Peyer's patch (tissue), 4 donors: ENCODE measurements around the gene LGI1. TPM values are rescaled to one million over a fixed set of nuclear protein-coding genes. Genes with fewer than 3 reads are reported as not detected.

Experiments
- DNase-seq, 3 donors: peaks; one replicate each; pipeline ENCODE4 v3.0.0-alpha.2; 2017 to 2019
- H3K27ac ChIP-seq, 4 donors: fragments of 200-600 bp; sonication (generic); one replicate each; pipeline ENCODE4 v1.5.1; 2016 to 2019
- H3K27me3 ChIP-seq, 2 donors: fragments of 200-600 bp; sonication (generic); one replicate each; pipeline ENCODE4 v1.5.1; 2019
- H3K36me3 ChIP-seq, 3 donors: fragments of 200-600 bp; sonication (generic); one replicate each; pipeline ENCODE4 v1.5.1; 2016 to 2019
- H3K4me1 ChIP-seq, 4 donors: fragments of 200-600 bp; sonication (generic); one replicate each; pipeline ENCODE4 v1.5.1; 2016 to 2019
- H3K4me3 ChIP-seq, 4 donors: fragments of 200-600 bp; sonication (generic); 1 replicate in 3 of 4; 2 replicates in 1 of 4; pipeline ENCODE4 v1.5.1; 2016 to 2019; ENCODE audit warnings: mild to moderate bottlenecking in 1 of 4
- H3K9me3 ChIP-seq, 4 donors: fragments of 200-600 bp; sonication (generic); one replicate each; pipeline ENCODE4 v1.5.1; 2016 to 2019; ENCODE audit warnings: mild to moderate bottlenecking in 1 of 4
- CTCF ChIP-seq, 6 experiments: fragments of 450-650 bp in 4 of 6; fragments of 200-600 bp in 2 of 6; sonication (generic) in 1 of 6; IDR thresholded peaks; one replicate each; pipeline ENCODE4 v1.5.1; 2017 to 2019; ENCODE audit warnings: antibody characterized with exemption in 6 of 6, mild to moderate bottlenecking in 3 of 6, moderate library complexity in 1 of 6
- POLR2A ChIP-seq, 2 donors: fragments of 450-650 bp; IDR thresholded peaks; one replicate each; pipeline ENCODE4 v1.5.1; 2017; ENCODE audit warnings: antibody characterized with exemption in 2 of 2, mild to moderate bottlenecking in 2 of 2, moderate library complexity in 2 of 2
- total RNA-seq, 4 donors: library from RNA; depleted of rRNA; stranded (reverse); fragments of >200 nt; gene quantifications; one replicate each; pipeline ENCODE4 v1.1.0, GENCODE V29; 2016

Gene LGI1
- total RNA-seq, 4 donors from 2014 or later: 1.1 to 1.9 TPM; not detected in 2

GRCh38 chr10:93784059-93784458 is 26.3 kb downstream of the LGI1 start:
- no peaks in the 10 kb centered on the region for H3K27me3 ChIP-seq
- no peak for DNase-seq
- TF ChIP-seq POLR2A (IDR thresholded peaks at IDR 0.05) (no peak), CTCF (IDR thresholded peaks at IDR 0.05) (no peak)

GRCh38 chr10:93788413-93789208 is 30.9 kb downstream of the LGI1 start:
- H3K9me3 ChIP-seq: no peaks in the 10 kb centered on the region
- H3K36me3 ChIP-seq: no peaks in the 10 kb centered on the region
- H3K4me3 ChIP-seq: no peak overlapping the region
- DNase-seq: no peak
- H3K4me1 ChIP-seq: no peaks in the 10 kb centered on the region
- no peaks in the 10 kb centered on the region for H3K27me3 ChIP-seq
- H3K27ac ChIP-seq: no peak overlapping the region
- TF ChIP-seq POLR2A (IDR thresholded peaks at IDR 0.05) (no peak), CTCF (IDR thresholded peaks at IDR 0.05) (no peak)

More at GRCh38 chr10:93784059-93784458, 26.3 kb downstream of the LGI1 start:
- Histone ChIP-seq H3K4me1 (no peaks in the 10 kb centered on the region), H3K27ac (no peak overlapping the region), H3K9me3 (no peaks in the 10 kb centered on the region), H3K4me3 (no peak overlapping the region), H3K36me3 (no peaks in the 10 kb centered on the region)

- no peaks in the 10 kb centered on the region for H3K27me3 ChIP-seq
- H3K9me3 ChIP-seq: no peaks in the 10 kb centered on the region
- no peaks in the 10 kb centered on the region for H3K4me1 ChIP-seq
- H3K36me3 ChIP-seq: no peaks in the 10 kb centered on the region
- TF ChIP-seq POLR2A (IDR thresholded peaks at IDR 0.05) (no peak), CTCF (IDR thresholded peaks at IDR 0.05) (no peak)
- no peak overlapping the region for H3K4me3 ChIP-seq
- no peak overlapping the region for H3K27ac ChIP-seq
- DNase-seq: no peak
These were observed 32.7 kb downstream of the LGI1 start for GRCh38 chr10:93790439-93790838.

DNA sequence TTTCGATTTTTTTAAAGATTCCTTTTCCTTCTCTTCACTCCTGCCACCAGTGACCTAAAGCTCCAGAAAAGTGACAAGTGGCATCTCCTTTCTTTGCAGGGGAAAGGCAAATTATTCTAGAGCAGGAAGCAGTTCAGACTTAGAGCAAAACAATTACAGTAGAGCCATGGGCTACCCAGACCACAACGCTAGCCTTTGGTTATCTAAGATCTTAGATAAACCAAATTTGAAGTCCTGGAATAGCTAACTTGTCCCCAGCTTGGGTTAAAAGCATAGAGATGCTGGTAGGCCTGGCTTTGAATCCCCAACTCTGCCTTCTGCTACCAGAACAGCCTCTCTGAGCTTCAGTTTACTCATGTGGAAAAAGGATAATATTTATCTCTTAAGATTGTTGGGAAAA is 38.4 kb downstream of the LGI1 start:
- Histone ChIP-seq H3K27ac (no peak overlapping the region), H3K27me3 (no peaks in the 10 kb centered on the region), H3K36me3 (no peaks in the 10 kb centered on the region), H3K4me3 (no peak overlapping the region), H3K9me3 (no peaks in the 10 kb centered on the region), H3K4me1 (no peaks in the 10 kb centered on the region)
- TF ChIP-seq POLR2A (IDR thresholded peaks at IDR 0.05): no peak
- TF ChIP-seq CTCF (IDR thresholded peaks at IDR 0.05): no peak
- DNase-seq: no peak

DNA sequence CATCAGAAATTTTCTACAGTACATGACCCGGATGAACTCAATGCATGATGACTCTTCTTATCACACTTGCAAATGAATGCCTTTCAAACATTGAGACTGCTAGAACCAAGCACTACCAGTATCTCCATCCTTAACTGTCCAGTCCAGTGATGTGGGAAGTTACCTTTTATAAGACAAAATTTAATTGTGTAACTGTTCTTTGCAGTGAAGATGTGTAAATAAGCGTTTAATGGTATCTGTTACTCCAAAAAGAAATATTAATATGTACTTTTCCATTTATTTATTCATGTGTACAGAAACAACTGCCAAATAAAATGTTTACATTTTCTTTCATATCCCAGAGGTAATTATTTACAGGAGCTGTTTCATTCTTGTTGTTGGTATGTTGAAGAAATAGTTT is 40.1 kb downstream of the LGI1 start:
- no peaks in the 10 kb centered on the region for H3K27me3 ChIP-seq
- H3K4me1 ChIP-seq: no peaks in the 10 kb centered on the region
- no peak overlapping the region for H3K4me3 ChIP-seq
- TF ChIP-seq CTCF (IDR thresholded peaks at IDR 0.05) (no peak), POLR2A (IDR thresholded peaks at IDR 0.05) (no peak)
- H3K9me3 ChIP-seq: no peaks in the 10 kb centered on the region
- no peaks in the 10 kb centered on the region for H3K36me3 ChIP-seq
- no peak for DNase-seq
- H3K27ac ChIP-seq: no peak overlapping the region
